Fibroblast of upper back skin (primary cell): Measurements from ENCODE around the gene MRRF.

Source experiments
- DNase-seq: peaks from one replicate; pipeline ENCODE4 v3.0.0-alpha.2; 2013

The MRRF gene

DNA sequence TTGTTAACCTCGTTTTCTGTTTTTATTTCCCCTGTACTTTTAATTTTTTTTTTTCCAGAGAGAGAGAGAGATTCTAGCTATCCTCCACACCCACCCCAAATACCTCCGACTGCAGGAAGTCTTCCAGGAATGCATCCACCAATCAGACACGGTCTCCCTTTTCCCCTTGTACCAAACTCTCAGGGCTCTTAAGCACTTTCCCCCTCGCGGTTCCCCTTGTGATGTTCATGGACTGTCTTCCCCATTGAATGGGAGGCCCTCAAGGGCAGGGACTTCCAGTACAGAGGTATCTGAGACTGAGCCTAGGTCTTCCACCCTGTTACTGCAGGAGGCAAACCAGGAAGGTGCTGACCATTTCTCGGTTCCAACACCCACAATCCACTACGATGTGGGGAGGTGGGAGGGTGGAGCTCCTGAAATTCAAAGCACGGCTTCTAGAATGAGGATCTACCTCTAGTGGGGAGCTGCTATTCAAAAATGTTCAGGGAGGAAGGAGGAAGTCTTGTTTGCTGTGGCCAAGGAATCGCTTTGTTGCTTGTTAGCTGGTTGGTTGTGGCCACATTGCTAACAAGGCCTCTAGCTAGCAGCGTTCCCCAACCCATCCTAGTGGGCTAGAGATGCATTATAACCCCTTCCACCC, 68.6 kb downstream of the MRRF start:
- DNase-seq = no peak

DNA sequence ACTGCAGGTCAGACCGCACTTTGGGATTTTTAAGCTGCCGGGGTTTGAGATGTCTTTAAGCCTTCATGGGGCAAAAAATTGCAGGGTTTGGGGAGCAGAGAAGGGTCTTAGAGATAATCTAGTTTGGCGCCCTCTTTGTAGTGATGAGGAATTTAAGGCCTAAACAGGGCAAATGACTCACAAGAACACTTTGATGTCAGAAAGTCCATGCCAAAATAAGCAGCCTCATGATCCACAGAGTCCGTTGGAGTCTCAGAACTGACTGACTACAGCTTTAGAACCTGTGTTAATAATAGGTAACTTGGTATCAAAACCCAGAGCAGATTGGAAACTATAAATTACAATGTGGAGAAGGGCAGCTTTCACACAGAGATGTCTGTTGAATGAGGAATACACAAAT, 70.2 kb downstream of the MRRF start:
- DNase-seq = no peak

DNA sequence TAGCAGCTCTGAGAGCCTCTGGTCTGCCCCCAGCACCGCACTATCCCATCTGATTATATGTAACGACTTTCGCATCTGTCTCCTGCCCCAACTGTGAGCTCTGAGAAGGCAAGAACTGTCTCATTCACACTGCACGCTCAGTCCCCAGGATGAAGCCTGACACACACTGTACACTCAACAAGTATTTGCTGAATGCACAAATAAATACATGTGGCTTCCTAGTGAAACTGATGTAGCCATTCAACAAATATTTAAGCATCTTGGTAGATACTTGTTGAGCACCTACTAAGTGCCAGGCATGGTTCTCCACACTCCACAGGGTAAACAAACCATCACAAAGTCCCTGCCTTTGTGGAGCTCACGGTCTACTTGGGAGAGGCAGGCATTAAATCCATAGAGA, 71.5 kb downstream of the MRRF start:
- DNase-seq = no peak

DNA sequence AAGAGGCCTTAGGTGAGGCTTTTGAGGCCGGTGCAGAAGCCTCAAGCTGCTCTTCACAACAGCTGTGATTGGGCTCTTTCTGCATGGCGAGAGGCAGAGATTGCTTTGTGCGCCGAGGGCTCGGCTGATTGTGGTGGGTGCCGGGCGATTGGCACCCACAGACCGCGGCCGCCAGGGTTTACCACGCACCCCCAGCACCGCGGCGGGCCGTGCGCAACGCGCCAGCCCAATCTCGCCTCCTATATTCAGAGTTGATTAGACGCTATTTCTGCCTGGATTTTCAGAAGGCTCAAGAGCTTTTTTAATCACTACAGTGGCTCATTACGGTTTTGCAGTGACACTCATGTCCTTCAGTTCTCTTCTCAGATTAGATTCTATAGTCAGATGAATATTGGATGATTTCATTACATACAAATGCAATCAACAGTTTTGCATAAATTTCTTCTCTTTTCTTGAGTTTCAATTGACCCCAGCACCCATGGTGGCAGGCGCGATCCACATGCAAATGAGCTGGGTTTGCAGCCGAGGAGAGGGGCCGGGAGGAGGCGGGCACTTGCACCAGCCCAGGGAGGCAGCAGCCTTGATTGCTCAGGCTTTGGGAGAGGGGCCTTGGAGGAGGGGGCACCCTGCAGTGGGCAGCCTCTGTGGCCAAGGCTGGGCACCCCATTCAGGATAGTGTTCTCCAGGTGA, 72.3 kb downstream of the MRRF start:
- DNase-seq = no peak

DNA sequence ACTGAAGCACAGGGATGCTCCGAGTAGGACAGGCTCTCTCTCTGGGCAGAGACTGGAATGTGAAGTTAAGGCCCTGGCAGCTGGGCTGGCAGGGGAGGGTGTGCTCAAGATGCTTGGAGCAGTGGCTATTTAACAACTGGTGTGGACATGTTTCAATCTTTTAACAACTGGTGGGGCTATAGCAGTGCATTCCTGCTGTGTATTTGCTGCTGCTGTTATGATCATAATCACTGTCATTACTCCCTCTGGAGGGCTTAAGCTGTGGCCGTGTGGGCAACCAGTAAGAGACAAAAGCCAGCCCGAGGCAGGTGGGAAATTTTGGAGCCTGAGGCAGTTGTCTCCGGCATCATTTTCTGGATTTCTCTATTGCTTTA, 72.9 kb downstream of the MRRF start:
- DNase-seq = no peak

DNA sequence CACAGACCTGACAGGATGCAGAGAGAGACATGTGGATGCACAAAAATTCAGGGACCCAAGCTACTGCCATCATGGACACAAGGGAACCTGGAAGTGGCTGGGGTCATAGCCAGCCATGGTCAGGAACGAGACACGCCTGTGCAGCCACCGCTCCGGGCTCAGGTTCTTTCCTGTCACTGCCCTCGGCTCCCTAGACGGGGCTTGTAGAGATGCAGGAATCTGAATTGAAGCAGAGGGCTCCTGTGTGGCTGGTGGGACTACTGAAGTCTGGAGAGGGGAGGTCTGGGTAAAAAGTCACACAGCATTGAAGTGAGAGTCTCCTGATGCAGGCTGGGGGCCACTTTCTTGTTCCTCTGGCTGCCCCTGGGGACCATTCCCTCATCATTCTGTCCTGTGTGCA, 73.9 kb downstream of the MRRF start:
- DNase-seq = no peak

DNA sequence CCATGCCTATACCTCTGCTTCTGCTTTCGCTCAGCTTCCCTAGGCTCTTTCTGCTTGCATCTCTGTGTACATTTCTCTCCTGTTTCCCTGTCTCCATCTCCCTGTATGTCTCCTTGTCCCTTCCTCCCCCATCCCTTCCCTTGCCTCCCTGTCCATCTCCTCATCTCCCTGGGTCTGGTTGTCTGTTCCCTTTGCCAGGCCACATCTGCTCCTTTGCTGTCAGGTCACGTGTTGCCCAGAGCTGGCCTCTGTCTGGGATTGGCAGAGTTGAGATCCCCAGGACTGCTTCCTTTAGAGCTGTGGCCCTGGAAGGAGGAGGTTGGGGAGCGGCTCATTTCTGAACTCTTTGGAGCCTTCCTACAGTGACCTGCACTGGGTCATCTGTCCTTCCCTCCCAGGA, 74.3 kb downstream of the MRRF start:
- DNase-seq = no peak

DNA sequence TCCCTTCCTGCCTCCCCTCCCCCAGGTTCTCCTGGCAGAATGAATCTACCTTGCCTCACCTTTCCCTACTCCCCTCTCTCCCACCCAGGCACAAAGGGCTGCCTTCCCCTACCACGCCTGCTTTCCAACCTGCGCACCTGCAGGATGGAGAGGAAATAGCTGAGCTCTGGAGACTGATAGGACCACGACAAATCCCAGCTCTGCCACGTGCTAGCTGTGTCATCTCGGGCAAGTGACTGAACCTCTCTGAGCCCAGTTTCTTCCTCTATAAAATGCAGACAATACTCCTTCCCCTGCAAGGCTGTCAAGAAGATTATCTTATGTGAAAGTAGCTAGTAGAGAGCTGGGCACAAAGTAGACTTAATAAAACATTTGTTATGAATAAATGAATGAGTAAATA, 74.9 kb downstream of the MRRF start:
- DNase-seq = no peak

DNA sequence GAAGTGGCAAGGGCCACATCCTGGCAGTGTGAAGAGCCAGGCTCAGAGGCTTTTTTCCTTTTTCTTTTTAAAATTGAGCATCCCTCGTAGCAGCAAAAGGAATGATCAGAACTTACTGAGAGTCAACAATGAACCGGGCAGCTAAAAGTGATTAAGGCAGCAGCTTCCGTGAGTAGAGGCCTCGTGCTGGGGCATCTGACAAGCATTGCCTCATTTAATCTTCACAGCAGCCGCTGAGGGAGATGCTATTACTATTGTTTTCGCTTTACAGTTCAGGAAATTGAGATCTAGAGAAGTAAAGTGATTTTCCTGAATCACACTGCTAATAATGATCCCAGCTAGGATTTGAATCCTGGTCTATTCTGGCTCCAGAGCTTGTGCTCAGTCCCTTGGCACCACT, 75.5 kb downstream of the MRRF start:
- DNase-seq = no peak

DNA sequence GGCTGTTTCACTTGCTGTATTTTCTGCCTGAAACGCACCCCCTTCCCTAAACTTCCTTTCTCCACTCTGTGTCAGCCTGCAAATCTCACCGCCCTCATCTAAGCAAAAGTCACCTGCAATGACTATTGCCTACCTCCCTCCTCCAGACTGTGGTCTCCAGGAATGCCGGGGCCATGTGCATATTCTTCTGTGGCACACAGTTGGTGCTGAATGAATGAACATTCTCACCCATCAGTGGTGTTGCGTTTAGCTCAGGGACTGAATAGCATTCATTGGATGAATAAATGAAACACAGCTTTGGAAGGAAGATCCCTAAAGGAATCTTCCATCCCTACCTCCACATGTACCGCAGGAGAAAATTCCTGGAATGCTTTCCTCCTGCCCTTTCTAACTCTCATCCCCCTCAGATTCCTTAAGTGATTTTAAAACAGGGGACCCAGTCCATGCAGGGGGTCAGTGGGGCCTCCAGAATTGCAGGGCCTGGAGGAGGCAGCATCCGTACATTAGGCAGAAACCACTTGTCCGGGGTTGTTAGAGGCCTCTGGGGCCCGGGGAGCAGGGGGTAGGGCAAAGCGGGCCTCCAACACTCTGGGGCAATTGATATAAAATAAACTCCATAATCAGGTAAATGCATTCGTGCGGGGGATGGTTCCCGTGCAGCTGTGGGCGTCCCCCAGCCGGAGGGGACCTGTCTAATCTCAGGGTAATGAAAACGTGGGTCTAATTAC, 77.8 kb downstream of the MRRF start:
- DNase-seq = no peak

DNA sequence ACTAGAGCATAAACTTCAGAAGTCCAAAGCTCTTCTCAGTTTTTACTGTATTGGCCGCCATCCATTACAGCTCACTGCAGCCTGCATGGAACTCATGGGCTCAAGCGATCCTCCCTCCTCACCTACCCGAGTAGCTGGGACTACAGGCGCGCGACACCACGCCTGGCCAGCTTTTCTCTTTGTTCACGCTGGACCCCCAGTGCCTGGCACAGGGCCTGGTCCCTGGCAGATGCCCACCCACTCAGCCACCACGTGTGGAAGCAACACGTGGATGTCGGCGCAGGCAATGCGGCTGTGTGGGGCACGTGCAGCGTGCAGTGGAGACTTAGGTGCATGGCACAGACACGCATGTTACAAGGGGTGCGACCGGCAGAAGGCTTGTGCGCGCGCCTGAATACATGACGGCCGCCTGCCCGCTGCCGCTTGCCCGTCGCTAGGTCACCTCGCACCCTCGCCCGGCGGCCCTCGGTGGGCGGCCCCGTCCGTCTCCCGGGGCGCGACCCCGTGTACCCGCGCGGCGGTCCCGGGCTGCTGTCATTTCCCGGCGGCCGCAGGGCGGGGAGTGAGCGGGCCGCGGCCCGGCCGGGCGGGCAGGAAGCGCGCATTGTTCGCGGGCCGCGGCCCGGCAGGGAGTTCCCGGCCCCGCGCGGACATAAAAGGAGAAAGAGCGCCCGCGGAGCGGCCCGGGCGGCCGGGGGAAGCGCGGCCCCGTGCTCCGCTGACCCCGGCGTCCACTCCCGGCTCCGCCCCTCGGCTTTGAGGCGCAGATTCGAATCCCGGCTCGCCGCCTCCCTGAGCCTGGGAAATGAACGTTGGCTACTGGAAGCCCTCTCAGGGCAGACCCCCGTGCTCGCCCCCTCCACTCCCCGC, 82.0 kb downstream of the MRRF start:
- DNase-seq = no peak

DNA sequence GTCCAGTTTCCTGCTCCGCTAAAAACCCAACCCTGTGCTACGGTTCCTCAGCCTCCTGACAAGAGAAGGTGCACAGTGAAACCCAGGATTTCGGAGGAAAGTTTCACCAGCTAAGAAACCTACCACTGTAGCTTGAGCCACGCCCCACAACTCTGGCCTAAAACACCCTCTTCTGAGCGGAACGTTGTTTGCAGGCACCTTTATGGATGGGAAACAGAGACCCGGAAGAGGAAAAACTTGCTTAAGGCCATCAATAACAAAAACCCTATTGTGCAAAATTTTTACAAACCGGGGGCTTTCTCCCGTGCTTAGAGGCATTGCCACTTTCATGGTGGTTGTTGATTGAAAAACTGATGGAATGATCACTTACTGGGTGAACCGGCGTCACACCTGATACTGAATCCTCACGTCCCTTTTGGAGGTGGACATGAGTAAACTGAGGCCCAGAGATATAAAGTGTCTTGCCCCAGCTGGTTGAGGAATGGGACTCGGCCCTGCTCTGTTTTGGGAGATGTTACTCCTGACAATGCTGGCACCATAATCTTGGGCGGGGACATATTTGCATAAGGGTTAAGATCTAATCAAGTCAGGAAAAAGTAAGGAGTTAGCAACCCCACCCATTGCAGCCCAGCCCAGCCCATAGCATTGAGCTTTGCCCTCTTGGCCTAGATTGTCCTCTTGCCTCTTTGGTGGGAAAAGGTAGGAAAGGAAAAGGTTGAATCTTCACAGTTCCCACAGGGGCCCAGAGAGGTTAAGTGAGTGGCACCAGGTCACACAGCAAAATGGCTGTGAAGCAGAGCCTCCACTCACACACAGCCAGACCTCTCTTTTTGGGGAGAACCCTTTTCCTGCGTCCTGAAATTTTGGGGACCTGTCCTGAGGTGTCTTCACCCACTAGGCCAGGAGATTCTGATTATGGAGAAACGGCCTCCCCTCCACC, 82.9 kb downstream of the MRRF start:
- no peak for DNase-seq

DNA sequence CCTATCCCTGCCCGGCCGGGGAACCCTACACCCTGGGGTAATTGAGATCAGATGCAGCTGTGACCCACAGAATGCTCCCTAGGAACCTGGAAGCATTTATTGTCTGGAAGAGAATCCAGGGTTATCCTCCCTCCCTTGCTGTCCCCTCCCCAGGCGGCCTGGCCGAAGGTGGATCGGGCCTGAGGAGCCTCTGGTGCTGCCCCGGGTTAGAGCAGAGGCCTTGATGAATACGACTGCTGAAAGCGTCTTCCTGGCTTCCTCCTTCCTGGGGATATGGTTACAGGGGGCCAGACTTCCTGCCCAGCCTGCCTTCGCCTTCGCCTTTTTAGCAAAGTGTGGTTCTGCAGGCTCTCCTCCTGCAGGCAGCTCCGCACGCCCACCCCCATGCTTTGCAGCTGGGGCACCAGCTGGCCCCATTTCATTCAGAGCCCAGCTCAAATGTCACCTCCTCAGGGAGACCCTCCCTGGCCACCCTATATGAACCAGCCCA, 83.7 kb downstream of the MRRF start:
- no peak for DNase-seq

DNA sequence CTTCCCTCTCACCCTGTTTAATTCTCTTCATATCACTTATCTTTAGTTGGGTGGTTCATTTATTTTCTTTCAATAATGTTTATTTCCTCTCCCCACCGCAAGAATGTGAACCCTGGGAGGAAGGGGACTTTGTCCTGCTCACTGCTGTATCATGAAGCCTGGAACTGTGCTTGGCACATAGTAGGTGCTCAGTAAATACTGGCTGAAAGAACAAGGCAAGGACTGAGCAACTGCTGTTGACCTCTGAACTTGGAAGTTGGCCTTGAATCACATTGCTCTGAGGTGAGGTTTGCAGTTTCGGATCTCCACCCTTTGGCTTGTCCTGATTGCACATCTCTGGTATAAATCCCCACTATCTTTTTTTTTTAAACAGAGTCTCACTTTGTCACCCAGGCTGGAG, 84.1 kb downstream of the MRRF start:
- no peak for DNase-seq

DNA sequence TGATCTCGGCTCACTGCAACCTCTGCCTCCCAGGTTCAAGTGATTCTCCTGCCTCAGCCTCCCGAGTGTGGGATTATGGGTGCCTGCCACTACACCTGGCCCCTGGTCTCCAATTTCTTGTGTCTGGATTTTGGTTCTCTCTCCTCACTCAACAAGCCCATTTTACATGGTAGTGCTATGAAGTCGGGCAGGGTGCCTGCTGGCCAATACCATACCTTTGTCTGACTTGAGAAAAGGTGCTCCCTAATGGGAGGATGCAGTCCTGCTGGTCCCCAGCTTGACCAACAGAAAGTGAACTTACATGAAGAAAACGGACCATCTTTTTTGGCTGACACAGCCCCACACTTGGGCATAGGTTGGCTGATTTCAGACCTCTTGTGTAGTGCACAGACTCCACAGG, 84.5 kb downstream of the MRRF start:
- DNase-seq = no peak

DNA sequence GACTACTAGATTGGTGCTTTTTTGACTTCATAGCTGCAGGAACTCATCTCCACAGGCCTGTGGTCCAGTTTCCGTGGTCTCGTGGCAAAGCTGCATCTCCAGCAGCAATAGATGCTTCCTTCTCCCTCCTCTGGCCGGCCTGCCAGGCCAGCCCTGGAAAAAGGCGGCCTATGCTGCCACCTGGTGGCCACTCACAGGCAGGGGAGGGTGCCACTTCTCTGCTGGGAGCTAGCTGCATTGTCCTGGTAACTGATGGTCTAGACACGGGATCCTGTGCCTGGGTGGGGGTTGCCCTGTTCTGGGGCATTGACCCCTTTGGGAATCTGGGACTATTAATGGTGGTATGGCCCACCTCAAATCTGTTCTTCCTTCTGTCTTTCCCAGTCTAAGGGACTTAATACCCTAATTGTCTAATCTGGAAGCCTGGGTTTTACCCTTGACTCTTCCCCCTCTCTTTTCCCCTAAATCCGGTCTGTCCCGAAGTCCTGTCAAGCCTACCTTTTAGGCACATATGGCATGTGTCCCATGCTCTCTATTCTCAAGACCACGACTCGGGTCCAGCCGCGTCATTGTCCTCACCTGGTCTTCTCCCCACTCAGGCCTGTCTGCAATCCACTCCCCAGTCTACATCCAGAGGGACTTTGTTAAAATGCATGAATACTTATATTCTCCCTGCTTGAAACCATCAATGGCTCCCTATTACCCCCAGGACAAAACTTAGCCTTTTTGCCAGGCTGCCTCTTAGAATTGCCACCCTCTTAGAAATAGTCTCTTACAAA, 86.1 kb downstream of the MRRF start:
- peak; percentile 62 for DNase-seq

DNA sequence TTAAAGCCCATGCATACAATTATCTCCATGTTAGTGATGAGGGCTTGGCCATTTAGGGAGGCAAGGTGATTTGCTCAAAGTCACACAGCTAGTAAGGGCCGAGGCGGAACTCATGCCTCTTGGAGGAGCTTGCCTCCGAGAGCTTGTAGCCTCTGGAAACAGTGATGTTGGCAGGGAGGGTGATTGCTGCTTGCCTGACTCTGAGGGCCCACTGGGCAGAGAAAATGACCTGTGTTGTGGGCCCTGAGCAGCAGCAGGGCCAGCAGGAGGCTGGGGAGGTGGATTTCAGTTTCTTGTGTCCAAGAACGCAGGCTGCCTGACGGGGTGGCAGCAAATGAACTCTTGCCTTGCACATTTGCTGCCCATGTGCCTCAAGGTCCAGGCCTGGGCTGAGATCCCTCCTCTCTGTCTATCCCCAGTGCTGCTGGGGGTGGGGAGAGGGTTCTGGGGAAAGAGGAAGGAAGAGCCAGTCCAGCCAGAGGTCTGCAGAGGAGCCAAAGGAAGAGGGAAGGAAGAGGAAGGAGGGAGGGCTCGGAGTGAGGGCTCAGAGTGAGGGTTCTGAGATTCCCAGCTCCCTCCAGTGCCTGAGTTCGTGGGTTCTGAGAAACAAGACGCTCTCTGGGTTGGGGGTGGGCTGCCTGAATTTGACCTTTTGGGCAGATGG, 90.0 kb downstream of the MRRF start:
- DNase-seq = no peak

DNA sequence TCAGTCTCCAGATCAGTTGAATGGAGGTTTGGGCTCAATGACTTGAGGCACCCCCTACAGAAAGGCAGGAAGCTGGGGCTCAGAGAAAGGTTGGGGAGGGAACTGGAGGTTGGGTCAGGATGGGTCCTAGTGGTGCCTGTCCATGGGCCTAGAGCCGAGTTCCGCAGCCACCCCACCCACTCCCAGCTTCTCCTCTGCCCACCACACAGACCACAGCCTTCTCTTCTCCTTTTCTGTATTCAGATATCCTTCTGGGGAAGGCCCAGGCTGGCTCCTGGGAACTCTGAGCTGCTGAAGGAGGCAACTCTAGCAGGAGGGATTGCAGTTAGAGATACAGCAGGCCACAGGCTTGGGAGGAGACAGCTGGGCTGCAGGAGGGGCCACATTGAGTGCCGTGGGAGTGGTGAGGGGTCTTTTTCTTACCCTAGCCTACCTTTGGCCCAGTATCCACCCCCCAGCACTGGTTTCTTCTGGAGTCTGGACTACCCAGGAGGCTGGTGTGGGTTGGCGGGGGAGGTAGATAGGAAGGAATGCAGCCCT, 90.7 kb downstream of the MRRF start:
- DNase-seq = no peak

DNA sequence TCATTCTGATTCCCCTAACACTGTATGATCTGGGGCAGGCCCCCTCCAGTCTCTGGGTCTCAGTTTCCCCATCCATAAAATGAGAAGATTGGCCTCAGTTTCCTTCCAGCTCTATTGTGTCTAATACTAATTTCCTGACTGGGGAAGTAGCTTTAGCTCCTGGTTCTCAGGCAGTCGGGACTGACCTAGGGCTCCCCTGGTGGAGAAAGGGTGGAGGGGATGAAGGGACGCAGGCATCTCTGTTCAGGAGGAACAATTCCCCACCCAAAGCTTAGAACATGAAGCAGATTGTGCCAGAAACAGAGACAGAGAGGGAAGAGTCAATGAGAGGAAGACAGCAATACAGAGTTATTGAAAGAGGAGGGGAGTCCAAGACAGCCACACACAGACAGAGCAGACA, 91.9 kb downstream of the MRRF start:
- no peak for DNase-seq

DNA sequence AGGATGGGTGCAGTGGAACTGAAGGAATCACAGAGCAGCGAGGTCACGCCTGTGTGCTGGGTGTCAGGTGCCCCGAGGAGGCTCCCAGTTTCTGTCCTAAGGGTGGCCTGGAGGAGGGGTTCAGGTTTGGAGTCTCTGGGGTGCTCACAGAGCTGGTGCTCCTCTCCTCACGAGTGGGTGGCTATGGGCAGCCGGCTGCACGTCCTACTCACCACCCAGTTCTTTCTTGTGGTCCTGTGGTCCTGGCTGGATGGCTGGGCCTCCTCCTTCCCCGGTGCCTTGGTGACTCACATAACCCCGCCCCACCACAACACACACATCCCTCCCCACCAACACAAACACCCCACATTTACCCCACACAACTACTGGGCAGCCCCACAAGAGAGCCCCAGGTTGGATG, 96.2 kb downstream of the MRRF start:
- no peak for DNase-seq
